ENCODE data around the gene ZBTB20. TPM values are rescaled to one million over a fixed set of nuclear protein-coding genes. Genes with fewer than 3 reads are reported as not detected.

ZBTB20 gene
- total and polyA plus RNA-seq, 4 donors = 0.88 to 83.2 (median 20.4) TPM

GRCh38 chr3:115120597-115120996 is 26.5 kb downstream of the ZBTB20 start:
- no peaks in the 10 kb centered on the region for H3K9me3 ChIP-seq (ENCODE audit: control insufficient read depth in 4 of 4, low read length in 3 of 4)
- no peak overlapping the region for H3K9ac ChIP-seq (ENCODE audit: low read depth in 1 of 2, low read length in 2 of 2)
- H3K27ac ChIP-seq (ENCODE audit: low read depth in 1 of 2, low read length in 2 of 2) = no peak overlapping the region
- WGBS = 94% methylated on average over 1 of the region's 1 CpG
- H3K36me3 ChIP-seq (ENCODE audit: control insufficient read depth in 4 of 4, insufficient read depth in 3 of 4, low read depth in 1 of 4, low read length in 3 of 4) = no peaks in the 10 kb centered on the region
- H3K27me3 ChIP-seq (ENCODE audit: control insufficient read depth in 4 of 4, insufficient read depth in 4 of 4, low read length in 3 of 4) = no peaks in the 10 kb centered on the region
- no peak overlapping the region for H3K4me3 ChIP-seq (ENCODE audit: low read depth in 1 of 3, low read length in 3 of 3)
- no peaks in the 10 kb centered on the region for H3K4me1 ChIP-seq (ENCODE audit: control insufficient read depth in 4 of 4, insufficient read depth in 4 of 4, low read length in 3 of 4)
- no peak for DNase-seq (ENCODE audit: low spot score)
- no peak for TF ChIP-seq FOXA1 (IDR thresholded peaks at IDR 0.05)
- TF ChIP-seq TAF1 (conservative IDR thresholded peaks at IDR 0.05) = no peak
- TF ChIP-seq RAD21 (IDR thresholded peaks at IDR 0.05) = no peak
- no peak for TF ChIP-seq NR2F2 (IDR thresholded peaks at IDR 0.05)
- no peak for TF ChIP-seq REST (IDR thresholded peaks at IDR 0.05)
- TF ChIP-seq CTCF (IDR thresholded peaks at IDR 0.05; ENCODE audit: low read depth, low read length, missing input control) = no peak
- no peak for TF ChIP-seq RXRA (IDR thresholded peaks at IDR 0.05)
- TF ChIP-seq ZBTB33 (IDR thresholded peaks at IDR 0.05) = no peak
- TF ChIP-seq SP1 (IDR thresholded peaks at IDR 0.05) = no peak
- TF ChIP-seq FOXA2 (IDR thresholded peaks at IDR 0.05) = no peak
- no peak for TF ChIP-seq GABPA (IDR thresholded peaks at IDR 0.05 in 1 of 2, conservative IDR thresholded peaks at IDR 0.05 in 1 of 2)
- no peak for TF ChIP-seq HNF4A (conservative IDR thresholded peaks at IDR 0.05)
- TF ChIP-seq HNF4G (IDR thresholded peaks at IDR 0.05) = no peak
- TF ChIP-seq EGR1 (IDR thresholded peaks at IDR 0.05; ENCODE audit: low read depth in 2 of 2) = no peak
- no peak for TF ChIP-seq MAX (IDR thresholded peaks at IDR 0.05)

GRCh38 chr3:115113367-115113766 is 33.7 kb downstream of the ZBTB20 start:
- Histone ChIP-seq H3K36me3 (ENCODE audit: control insufficient read depth in 4 of 4, insufficient read depth in 3 of 4, low read depth in 1 of 4, low read length in 3 of 4) (no peaks in the 10 kb centered on the region), H3K27me3 (ENCODE audit: control insufficient read depth in 4 of 4, insufficient read depth in 4 of 4, low read length in 3 of 4) (no peaks in the 10 kb centered on the region), H3K27ac (ENCODE audit: low read depth in 1 of 2, low read length in 2 of 2) (no peak overlapping the region), H3K9ac (ENCODE audit: low read depth in 1 of 2, low read length in 2 of 2) (no peak overlapping the region), H3K4me1 (ENCODE audit: control insufficient read depth in 4 of 4, insufficient read depth in 4 of 4, low read length in 3 of 4) (peaks cover 0 to 5% (median under 1%) of the 10 kb centered on the region in 4 donors), H3K9me3 (ENCODE audit: control insufficient read depth in 4 of 4, low read length in 3 of 4) (no peaks in the 10 kb centered on the region), H3K4me3 (ENCODE audit: low read depth in 1 of 3, low read length in 3 of 3) (no peak overlapping the region)
- DNase-seq (ENCODE audit: low spot score) = no peak
- no peak for TF ChIP-seq RXRA (IDR thresholded peaks at IDR 0.05)
- TF ChIP-seq EGR1 (IDR thresholded peaks at IDR 0.05; ENCODE audit: low read depth in 2 of 2) = no peak
- TF ChIP-seq TAF1 (conservative IDR thresholded peaks at IDR 0.05) = no peak
- 98% methylated on average over 1 of the region's 1 CpG for WGBS

All from liver (tissue), 9 donors.